Measurements from ENCODE around the gene PNPLA7. TPM values are rescaled to one million over a fixed set of nuclear protein-coding genes. Genes with fewer than 3 reads are reported as not detected.

Gene PNPLA7
- total and polyA plus RNA-seq, 2 of the 13 experiments (the other 11 are each of a cell fraction or from before 2014, with no cell fraction given), result 0.42 to 1.5 TPM

GRCh38 chr9:137551264-137552021, 1.2 kb upstream of the PNPLA7 start, which contains the start of gene MRPL41 (continued):
- TF ChIP-seq HMGXB3 (CRISPR knock-in tag; IDR thresholded peaks at IDR 0.05; ENCODE audit: borderline replicate concordance), result peak; percentile 99
- TF ChIP-seq U2AF1 (optimal IDR thresholded peaks at IDR 0.05; ENCODE audit: low read depth, low read length), result no peak
- TF ChIP-seq SALL2 (CRISPR knock-in tag; IDR thresholded peaks at IDR 0.05), result peak; percentile 45; the same call in 1 of the 2 replicates
- no peak for TF ChIP-seq ZNF878 (CRISPR knock-in tag; IDR thresholded peaks at IDR 0.05)
- TF ChIP-seq ZSCAN12 (CRISPR knock-in tag; IDR thresholded peaks at IDR 0.05), result no peak
- TF ChIP-seq NFE2L1 (CRISPR knock-in tag; IDR thresholded peaks at IDR 0.05; ENCODE audit: borderline replicate concordance), result no peak
- TF ChIP-seq ZNF138 (CRISPR knock-in tag; IDR thresholded peaks at IDR 0.05; ENCODE audit: low read depth), result no peak
- no peak for TF ChIP-seq PAWR (CRISPR knock-in tag; IDR thresholded peaks at IDR 0.05; ENCODE audit: borderline replicate concordance)
- no peak for TF ChIP-seq SATB2 (CRISPR knock-in tag; IDR thresholded peaks at IDR 0.05)
- TF ChIP-seq ISX (CRISPR knock-in tag; conservative IDR thresholded peaks at IDR 0.05), result no peak
- TF ChIP-seq, protein P1, sequence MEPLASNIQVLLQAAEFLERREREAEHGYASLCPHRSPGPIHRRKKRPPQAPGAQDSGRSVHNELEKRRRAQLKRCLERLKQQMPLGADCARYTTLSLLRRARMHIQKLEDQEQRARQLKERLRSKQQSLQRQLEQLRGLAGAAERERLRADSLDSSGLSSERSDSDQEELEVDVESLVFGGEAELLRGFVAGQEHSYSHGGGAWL (CRISPR knock-in tag; IDR thresholded peaks at IDR 0.05), result peak; percentile 26; the same call in 1 of the 2 replicates
- TF ChIP-seq ZNF160 (CRISPR knock-in tag; IDR thresholded peaks at IDR 0.05), result no peak
- 0 out of 2 replicates have a peak, but pooled peaks have one; percentile 33 for TF ChIP-seq ZNF747 (CRISPR knock-in tag; IDR thresholded peaks at IDR 0.05; ENCODE audit: borderline replicate concordance)
- TF ChIP-seq NFIC (IDR thresholded peaks at IDR 0.05; ENCODE audit: low read length), result no peak
- TF ChIP-seq, protein P2, sequence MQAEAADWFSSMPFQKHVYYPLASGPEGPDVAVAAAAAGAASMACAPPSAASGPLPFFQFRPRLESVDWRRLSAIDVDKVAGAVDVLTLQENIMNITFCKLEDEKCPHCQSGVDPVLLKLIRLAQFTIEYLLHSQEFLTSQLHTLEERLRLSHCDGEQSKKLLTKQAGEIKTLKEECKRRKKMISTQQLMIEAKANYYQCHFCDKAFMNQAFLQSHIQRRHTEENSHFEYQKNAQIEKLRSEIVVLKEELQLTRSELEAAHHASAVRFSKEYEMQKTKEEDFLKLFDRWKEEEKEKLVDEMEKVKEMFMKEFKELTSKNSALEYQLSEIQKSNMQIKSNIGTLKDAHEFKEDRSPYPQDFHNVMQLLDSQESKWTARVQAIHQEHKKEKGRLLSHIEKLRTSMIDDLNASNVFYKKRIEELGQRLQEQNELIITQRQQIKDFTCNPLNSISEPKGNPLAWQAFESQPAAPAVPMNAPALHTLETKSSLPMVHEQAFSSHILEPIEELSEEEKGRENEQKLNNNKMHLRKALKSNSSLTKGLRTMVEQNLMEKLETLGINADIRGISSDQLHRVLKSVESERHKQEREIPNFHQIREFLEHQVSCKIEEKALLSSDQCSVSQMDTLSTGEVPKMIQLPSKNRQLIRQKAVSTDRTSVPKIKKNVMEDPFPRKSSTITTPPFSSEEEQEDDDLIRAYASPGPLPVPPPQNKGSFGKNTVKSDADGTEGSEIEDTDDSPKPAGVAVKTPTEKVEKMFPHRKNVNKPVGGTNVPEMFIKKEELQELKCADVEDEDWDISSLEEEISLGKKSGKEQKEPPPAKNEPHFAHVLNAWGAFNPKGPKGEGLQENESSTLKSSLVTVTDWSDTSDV (CRISPR knock-in tag; IDR thresholded peaks at IDR 0.05), result no peak
- TF ChIP-seq ERF (CRISPR knock-in tag; IDR thresholded peaks at IDR 0.05), result peak; percentile 72; the same call in 1 of the 2 replicates
- TF ChIP-seq SNAPC2 (CRISPR knock-in tag; IDR thresholded peaks at IDR 0.05), result no peak
- no peak; the same call in 1 of the 2 replicates for TF ChIP-seq MXD1 (CRISPR knock-in tag; IDR thresholded peaks at IDR 0.05)
- TF ChIP-seq ZNF10 (CRISPR knock-in tag; IDR thresholded peaks at IDR 0.05; ENCODE audit: borderline replicate concordance, low read depth), result no peak
- no peak for TF ChIP-seq ZNF577 (CRISPR knock-in tag; IDR thresholded peaks at IDR 0.05; ENCODE audit: borderline replicate concordance, low read depth)
- no peak for TF ChIP-seq ZFP41 (CRISPR knock-in tag; IDR thresholded peaks at IDR 0.05; ENCODE audit: borderline replicate concordance)

Data from HepG2 (cell line).